Measurements from ENCODE around the gene ROCK2.

DNA sequence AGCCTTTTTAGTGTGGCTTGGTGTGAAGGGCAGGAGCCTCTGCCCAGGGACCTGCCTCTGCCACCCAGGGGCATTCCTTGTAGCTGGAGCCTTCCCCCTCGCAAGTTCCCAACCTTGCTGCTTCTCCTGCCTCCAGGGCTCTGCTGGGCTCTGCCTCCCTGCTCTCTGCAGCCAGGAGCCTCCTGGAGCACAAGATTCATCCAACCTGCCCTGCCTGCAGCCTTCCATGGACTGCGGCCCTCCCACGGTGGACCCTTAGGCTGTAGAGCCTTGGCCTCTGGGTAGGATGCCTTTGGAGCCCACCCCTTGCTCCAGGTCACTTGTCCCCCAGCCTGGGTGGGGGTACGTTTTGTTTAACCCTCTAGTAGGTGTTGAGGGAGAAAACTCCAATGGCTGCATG is 186.7 kb downstream of the ROCK2 start:
- TF ChIP-seq TAF1 (IDR thresholded peaks at IDR 0.05; ENCODE audit: borderline replicate concordance, insufficient read depth, low read length): no peak
- no peak for TF ChIP-seq FOXP2 (optimal IDR thresholded peaks at IDR 0.05; ENCODE audit: borderline replicate concordance, extremely low read depth, extremely low read length, insufficient read depth)
- no peak for TF ChIP-seq REST (IDR thresholded peaks at IDR 0.05; ENCODE audit: insufficient read depth in 1 of 2, low read depth in 2 of 2, low read length in 2 of 2)
- no peak for TF ChIP-seq POLR2AphosphoS5 (IDR thresholded peaks at IDR 0.05; ENCODE audit: low read depth, low read length)

Data from PFSK-1 (cell line).